NCI-H345 treated with DMSO at 0.1 percent for 48 hours (cell line): ENCODE results near the gene RASA4.
"Not testable (repeated sequence)": the region's sequence is repeated elsewhere in the genome, so short reads cannot be mapped to it uniquely, and the experiment has no call there.

Source experiments
- DNase-seq: peaks from one replicate; lab custom pipeline; 2025; ENCODE audit not compliant: unreplicated experiment; lab: John Stamatoyannopoulos, UW

RASA4 gene

GRCh38 chr7:102606848-102607247 lies 9.7 kb downstream of the RASA4 start:
- not testable (repeated sequence) for DNase-seq

DNA sequence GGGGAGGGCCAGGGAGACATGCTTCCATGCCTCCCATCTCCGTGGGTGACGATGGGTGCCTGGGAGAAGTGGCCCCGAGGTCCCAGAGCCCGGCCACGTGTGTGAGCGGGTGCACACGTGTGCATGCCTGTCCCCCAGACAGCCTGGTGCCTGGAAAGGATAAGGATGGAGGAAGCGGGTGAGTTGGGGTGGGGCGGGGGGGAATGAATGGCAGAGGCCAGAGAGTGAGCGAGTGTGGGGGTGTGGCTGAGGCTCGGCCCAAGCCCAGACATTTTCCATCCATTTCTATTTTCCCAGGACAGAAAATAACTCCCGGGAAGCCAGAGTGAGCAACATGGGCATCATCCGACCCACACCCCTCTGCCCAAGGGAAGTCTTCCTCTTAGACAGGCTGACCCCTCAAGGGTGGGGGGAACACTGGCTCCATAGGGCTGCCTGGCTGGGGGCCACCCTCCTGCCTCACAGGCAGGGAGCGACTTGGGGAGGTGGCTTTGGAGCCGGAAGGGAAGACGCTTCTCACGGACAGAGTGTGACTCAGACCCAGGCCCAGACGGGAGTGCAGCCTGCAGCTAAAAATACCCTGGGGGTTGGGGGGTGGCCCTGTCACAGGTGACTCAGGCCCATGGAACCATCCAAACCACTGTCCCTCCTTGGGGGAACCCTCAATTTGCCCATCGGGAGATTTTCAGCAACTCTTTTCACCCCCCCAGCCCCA lies 12.0 kb downstream of the RASA4 start:
- not testable (repeated sequence) for DNase-seq

- not testable (repeated sequence) for DNase-seq
These were observed 14.2 kb downstream of the RASA4 start for GRCh38 chr7:102602317-102602716.

DNA sequence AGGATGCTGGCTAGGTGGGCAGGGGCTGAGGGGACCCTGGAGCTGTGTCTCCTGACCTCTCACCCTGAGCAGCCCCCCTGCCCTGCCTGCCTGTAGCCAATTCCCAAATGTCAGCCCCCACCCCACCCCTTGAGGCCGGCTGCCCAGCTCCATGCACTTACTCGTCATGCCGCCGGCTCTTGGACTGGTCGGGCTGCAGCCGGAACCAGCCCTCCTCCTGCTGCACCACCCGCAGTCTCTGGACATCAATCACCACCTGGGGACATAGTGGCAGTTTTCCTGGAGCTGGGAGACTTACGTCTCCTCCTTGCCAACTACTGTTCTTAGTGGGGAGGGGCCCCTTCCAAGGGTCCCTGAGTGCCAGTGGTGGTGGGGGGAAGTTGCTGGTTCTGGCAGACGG lies 16.9 kb downstream of the RASA4 start:
- DNase-seq, result not testable (repeated sequence)

- DNase-seq, result not testable (repeated sequence)
These were observed 20.5 kb downstream of the RASA4 start for GRCh38 chr7:102596036-102596435.

DNA sequence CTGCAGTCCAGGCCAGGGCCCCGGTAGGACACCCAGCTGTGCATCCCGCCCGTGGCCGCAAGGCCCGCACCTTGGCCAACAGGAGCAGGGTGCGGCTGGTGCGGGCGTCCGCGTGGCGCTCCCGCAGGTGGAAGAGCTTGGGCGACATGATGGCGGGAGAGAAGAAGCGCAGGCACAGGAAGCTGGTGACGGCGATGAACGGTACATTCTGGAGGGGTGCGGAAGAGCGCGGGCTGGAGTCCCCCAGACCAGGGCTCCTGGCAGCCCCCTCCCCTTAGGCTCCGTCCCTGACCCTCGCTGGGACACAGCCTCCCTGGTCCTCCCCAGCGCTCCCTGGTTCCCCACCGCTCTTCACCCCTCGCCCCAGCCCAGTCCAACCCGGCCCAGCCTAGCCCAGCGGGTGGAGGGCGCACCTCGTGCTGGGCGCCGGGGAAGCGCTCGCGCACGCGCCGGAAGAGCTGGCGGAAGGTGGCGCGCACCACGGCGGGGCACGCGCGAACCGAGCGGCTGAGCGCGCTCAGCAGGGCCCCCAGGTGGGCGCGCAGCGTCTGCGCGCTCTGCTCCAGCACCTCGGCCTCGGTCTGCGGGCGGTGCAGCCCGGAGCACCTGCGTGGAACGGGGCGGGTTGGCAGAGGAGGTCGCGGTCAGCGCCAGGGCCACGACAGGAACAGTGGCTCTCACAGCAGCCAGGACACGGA lies 22.8 kb downstream of the RASA4 start:
- not testable (repeated sequence) for DNase-seq

- not testable (repeated sequence) for DNase-seq
These were observed 24.0 kb downstream of the RASA4 start for GRCh38 chr7:102592477-102593019.

- not testable (repeated sequence) for DNase-seq
These were observed 26.7 kb downstream of the RASA4 start for GRCh38 chr7:102589857-102590256.

GRCh38 chr7:102583495-102583894 lies 33.1 kb downstream of the RASA4 start:
- not testable (repeated sequence) for DNase-seq

- not testable (repeated sequence) for DNase-seq
These were observed 34.8 kb downstream of the RASA4 start for GRCh38 chr7:102581722-102582121.

DNA sequence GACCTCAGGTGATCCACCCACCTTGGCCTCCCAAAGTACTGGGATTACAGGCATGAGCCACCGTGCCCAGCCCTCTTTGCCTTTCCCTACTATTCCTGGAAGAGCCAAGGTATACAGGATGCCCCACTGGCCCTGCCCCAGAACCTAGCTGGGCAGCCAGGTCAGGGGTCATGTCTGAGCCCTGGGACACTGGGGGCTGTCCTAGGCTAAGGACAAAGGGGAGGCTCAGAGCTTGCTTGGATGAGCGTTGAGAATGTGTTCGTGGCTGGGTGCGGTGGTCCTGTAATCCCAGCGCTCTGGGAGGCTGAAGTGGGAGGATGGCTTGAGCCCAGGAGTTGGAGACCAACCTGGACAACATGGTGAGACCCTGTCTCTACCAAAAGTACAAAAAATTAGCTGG lies 38.1 kb downstream of the RASA4 start:
- DNase-seq, result not testable (repeated sequence)

DNA sequence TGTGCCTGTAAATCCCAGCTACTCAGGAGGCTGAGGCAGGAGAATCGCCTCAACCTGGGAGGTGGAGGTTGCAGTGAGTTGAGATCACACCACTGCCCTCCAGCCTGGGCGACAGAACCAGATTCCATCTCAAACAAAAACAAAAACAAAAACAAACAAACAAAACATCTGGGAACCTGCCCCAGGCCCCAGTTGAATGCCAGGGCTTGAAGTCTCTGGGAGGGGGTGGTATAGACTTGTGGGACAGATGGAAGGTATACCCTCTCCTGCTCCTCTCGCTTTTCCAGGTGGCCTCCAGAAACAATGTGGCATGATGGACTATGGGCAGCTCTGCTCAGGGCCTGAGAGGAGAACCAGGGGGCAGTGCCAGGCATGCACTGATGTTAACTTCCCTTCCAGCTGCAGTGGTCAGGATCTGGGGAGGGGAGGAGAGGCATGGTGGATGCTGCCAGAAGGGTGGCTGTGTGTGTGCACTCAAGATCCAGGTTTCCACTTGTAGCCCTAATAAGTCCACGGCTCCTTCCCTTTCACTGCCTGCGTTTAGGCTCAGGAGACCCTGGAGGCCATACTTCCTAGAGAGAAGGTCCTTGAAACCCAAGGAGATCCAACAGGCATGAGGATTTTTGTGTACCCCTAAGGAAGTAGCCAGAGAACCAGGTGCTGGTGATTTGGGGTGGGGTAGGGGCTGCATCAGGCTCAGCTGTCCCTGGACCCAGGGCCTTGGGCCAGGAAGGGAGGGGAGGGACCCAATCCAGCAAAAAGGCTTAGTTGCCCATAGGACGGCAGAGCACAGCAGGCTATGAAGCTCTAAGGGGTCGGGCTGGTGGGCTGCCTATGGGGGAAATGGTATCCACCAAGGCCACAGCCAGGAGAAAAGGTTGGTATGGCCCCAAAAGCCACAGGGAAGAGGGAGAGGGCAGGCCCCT lies 39.0 kb downstream of the RASA4 start:
- not testable (repeated sequence) for DNase-seq

DNA sequence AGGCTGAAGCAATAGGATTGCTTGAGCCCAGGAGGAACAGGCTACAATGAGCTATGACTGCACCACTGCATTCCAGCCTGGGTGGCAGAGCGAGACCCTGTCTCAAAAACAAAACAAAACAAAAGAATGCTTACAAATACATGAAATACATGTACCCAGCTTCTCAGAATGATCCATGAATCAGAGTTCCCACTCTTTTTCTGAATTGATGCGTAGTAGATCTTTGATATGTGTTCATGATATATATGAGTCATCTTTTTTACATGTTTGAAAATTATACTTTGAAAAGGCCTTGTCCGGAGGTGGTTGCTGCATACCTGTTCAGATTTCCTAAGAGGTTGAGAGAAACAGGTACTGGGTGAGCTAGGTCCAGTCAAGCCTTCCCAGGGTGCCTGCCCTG lies 40.2 kb downstream of the RASA4 start:
- DNase-seq, result not testable (repeated sequence)

DNA sequence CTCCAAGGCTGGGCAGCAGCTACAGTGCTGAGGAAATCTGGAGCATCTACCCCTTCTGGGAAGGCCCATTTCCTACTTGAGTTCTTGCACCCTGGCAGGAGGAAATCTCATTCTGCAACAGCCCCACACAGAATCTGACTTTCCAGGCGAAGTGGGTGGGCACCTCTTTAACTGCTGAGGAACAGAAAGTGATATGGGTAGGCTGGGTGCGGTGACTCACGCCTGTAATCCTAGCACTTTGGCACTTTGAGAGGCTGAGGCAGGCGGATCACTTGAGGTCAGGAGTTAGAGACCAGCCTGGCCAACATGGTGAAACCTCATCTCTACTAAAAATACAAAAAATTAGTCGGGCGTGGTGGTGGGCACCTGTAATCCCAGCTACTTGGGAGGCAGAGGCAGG lies 41.9 kb downstream of the RASA4 start:
- DNase-seq, result not testable (repeated sequence)

- DNase-seq, result not testable (repeated sequence)
These were observed 44.0 kb downstream of the RASA4 start, which contains the start of gene POLR2J3 for GRCh38 chr7:102572261-102573239. POLR2J3 (minus strand) TSS chr7:102572583; CDS start chr7:102572521, 62 bp downstream.

DNA sequence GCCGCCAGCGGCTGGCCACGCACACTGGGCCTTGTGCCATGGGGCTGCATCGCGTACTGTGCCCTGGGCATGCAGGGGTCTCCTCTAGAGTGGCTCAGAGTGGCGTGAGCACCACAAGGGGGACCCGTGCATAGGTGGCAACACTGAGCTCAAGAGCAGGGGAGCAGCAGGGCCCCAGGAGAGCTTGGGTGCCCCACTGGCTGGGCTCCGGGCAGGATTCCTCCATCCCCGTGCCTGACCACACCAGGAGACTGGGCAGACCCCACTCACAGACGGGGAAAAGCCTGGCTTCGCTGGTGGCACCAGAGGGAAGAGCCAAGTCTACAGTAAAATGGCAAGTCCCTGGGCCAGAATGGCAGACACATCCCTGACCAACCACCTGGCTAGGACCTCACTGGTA lies 47.9 kb downstream of the RASA4 start:
- DNase-seq, result not testable (repeated sequence)

DNA sequence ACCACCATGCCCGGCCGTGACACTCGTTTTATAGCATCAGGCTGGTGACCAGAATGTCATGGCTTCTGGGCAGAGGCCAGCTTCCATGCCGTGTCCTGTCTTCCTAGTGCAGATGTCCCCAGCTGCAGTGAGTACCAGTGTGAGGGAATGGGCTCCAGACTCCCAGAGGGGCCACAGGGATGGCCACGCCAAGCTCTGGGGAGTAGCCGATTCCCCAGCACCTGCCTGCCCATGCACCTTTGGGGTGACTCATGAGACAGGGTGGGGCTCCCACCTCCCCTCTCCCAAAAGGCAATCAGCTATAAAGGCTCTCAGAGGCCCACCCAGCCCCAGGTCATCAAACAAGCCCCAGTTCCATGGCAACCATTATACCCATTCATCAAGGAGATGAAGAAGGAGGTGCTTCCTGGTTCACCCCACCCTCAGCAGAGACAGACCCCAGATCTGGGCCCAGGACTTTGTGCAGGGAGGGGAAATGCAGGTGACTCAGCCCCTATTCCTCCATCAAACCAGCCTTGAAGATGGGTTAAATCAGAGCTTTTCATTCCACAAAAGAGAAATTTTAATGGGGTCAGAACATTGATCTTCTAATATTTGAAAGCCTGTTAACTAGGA lies 65.6 kb downstream of the RASA4 start, which contains the start of gene SPDYE2:
SPDYE2 (plus strand) TSS at position 419 of the 615 bp plus-strand sequence. CDS start 2,030 bp downstream, outside the sequence.
- DNase-seq, result not testable (repeated sequence)

DNA sequence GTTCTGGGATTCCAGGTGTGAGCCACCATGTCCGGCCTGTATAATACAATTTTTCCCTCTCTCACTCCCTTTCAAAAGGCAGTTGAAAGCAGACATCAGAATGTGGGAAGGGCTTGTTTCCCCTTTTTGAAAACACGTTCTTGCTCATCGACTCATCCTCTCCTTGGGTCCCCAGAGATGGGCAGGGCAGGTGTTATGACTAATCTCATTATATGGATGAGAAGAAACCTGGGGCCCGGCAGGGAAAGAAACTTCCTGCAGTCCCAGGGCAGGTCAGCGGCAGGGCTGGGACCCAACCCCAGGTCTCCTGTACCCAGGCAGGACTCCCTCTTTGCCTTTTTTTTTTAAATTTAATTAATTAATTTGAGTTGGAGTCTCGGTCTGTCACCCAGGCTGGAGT lies 70.2 kb downstream of the RASA4 start:
- DNase-seq, result not testable (repeated sequence)

GRCh38 chr7:102545288-102545687 lies 71.3 kb downstream of the RASA4 start:
- DNase-seq, result not testable (repeated sequence)
